GM18505 (cell line): ENCODE measurements around the gene NUTF2.
"Not testable (repeated sequence)": the region's sequence is repeated elsewhere in the genome, so short reads cannot be mapped to it uniquely, and the experiment has no call there.

ENCODE experiments used
- ATAC-seq: cut with Tn5 transposase; IDR thresholded peaks from one replicate; pipeline ENCODE4 v1.9.1; 2021; ENCODE audit not compliant: unreplicated experiment
- POLR2A ChIP-seq: IDR thresholded peaks from 4 replicates; pipeline ENCODE4 v1.6.1; 2011; ENCODE audit warnings: borderline replicate concordance; ENCODE audit not compliant: insufficient read depth, insufficient read length; ENCODE audit errors: extremely low read depth

The NUTF2 gene

DNA sequence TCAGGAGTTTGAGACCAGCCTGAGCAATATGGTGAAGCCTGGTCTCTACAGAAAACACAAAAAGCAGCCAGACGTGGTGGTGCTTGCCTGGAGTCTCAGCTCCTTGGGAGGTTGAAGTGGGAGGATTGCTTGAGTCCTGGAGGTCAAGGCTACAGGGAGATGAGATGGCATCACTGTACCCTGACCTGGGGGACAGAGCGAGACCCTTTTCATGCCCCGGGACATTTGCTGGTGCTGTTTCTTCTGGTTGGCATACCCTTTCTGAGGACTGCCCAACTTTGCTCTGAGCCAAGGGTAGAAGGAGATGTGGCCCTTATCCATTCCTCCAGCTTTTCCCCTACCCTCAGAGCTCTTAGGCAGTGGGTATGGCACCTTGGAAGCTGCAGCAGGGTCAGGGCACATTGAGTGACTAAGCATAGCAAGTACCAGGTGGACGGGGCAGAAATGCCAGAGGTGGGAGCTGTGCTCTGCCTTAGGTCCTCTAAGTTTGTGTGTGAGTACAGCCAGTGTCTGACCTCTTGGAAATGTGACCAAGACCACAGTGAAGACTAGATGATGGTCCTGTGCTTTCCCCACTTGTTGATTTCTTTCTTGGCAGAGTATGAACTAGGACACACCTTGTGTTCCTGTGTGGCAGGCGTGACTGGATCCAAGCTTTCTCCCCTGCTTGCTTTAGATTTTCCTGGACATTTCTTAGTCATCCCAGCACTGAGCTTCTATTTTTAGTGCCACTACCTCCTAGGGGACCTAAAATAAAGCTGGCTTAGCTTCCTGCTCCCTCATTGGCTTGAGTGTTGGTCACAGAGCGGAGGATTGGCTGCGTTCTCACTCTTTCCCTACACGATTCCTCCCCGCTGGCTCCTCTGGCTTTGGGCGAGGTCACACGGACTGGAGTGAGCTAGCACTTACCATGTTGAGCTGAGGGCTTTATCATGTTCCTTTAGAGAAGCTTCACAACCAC, 16.2 kb downstream of the NUTF2 start:
- TF ChIP-seq POLR2A, result no peak
- ATAC-seq, result no peak

GRCh38 chr16:67864044-67864443, 17.3 kb downstream of the NUTF2 start:
- ATAC-seq, result not testable (repeated sequence)

- ATAC-seq, result no peak
- no peak for TF ChIP-seq POLR2A
Measured at GRCh38 chr16:67864594-67864993, 17.9 kb downstream of the NUTF2 start.

DNA sequence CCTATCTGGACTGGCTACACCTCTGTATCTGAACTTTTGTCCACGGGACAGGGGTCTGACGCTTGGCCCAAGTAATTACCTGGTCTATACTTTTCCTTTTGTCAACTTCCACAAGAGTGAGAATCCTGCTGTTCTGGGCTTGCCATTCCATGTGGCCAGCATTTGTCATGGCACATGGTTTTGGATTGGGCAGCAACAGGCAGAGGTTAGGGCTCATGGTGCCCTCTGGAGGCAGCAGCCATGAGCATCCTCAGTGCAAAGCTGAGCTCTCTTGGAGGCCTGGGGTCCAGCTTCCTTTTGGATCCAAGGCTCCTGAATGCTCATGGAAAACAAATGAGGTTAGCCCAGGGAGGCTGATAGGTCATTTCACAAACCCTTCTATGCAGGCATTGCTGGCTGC, 18.6 kb downstream of the NUTF2 start:
- no peak for TF ChIP-seq POLR2A
- no peak for ATAC-seq

GRCh38 chr16:67868290-67868689, 21.6 kb downstream of the NUTF2 start:
- no peak for TF ChIP-seq POLR2A
- no peak for ATAC-seq

DNA sequence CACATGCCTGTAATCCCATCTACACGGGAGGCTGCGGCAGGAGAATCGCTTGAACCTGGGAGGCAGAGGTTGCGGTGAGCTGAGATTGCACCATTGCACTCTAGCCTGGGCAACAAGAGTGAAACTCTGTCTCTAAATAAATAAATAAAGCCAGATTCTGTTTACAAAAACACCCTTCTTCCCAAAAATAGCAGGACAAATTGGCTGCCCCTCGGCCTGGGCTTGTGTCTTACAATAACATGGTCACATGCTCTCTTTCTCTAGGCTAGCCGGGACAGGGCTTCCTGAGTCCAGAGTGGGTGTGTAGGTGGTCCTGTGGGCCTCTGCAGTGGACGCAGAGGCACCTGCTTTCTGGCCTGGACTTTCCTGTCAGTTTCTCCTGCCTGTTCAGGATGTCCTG, 22.9 kb downstream of the NUTF2 start:
- TF ChIP-seq POLR2A, result no peak
- no peak for ATAC-seq

- TF ChIP-seq POLR2A, result no peak
- no peak for ATAC-seq
Measured at GRCh38 chr16:67871256-67871655, 24.5 kb downstream of the NUTF2 start.

- TF ChIP-seq POLR2A, result no peak
- ATAC-seq, result no peak
Measured at GRCh38 chr16:67872131-67872630, 25.4 kb downstream of the NUTF2 start.

GRCh38 chr16:67872631-67873434, 26.1 kb downstream of the NUTF2 start, which contains the start of gene EDC4:
TSS of gene EDC4 (plus strand) at chr16:67873052. CDS start at chr16:67873262, 210 bp downstream.
- TF ChIP-seq POLR2A, result peak; percentile 84
- ATAC-seq, result peak; percentile 72

- TF ChIP-seq POLR2A, result no peak
- ATAC-seq, result peak; percentile 12
Measured at GRCh38 chr16:67873435-67874370, 27.0 kb downstream of the NUTF2 start.

DNA sequence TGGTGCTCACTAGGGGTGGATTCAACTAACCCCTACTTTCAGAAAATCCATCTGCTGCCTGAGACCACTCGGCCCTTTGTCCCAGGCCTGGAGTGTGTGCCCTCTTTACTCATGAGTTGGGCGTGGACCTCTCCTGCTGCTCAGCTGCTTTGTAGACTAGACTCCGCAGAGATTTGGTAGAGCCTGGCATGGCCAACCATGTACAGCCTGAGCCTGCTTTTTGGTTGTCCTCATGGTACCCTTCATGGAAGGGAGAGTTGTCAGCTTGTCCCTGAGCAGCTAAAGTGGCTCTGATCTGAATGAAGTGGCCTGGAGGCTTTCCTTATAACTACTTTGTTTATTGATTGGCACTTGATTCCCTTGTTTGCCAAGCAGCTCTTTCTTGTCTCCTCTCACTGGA, 27.6 kb downstream of the NUTF2 start:
- TF ChIP-seq POLR2A, result no peak
- ATAC-seq, result no peak

- no peak for TF ChIP-seq POLR2A
- no peak for ATAC-seq
Measured at GRCh38 chr16:67877064-67877463, 30.3 kb downstream of the NUTF2 start.
